HG03469 (cell line): ENCODE results near the gene CHKA.

Source experiments
- ATAC-seq: cut with Tn5 transposase; IDR thresholded peaks from one replicate; pipeline ENCODE4 v1.9.1; 2021; ENCODE audit warnings: mild to moderate bottlenecking, moderate library complexity, moderate number of reproducible peaks; ENCODE audit not compliant: unreplicated experiment

The CHKA gene

DNA sequence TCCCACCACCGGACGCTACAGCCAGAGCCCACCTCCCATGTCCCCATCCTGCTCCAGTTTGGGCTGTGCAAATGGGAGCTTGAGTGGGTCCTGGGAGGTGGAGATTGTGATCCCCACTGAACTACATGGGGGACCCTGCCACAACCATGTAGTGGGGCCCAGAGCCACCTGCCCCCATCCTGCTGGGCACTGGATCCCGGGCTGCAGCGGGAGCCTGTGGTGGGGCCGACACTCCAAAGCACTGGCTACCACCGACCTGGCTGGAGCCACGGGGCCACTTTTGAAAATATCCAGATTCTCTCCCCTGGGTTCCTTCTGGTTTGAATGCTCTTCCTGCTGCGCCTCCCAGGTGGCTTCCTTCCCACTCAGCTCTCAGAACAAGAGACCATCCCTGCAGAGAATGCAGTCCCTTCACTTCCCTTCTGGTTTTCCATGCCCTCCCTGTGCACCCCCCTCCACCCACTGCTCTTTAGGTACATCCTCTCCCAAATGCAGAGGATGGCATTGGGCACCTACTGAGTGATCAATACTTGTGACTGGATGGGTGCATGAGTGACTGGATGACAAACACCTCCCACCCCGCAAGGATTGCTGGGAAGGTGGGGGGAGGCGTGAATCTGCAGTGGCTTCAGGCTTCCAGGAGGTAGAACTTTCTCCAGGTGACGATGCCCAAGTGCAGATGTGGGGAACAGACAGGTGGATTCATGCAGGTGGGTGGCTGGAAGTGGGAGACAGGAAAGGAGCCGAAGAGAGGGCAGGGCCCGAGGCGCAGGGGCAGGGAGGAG is 116.4 kb downstream of the CHKA start:
- ATAC-seq, result no peak

DNA sequence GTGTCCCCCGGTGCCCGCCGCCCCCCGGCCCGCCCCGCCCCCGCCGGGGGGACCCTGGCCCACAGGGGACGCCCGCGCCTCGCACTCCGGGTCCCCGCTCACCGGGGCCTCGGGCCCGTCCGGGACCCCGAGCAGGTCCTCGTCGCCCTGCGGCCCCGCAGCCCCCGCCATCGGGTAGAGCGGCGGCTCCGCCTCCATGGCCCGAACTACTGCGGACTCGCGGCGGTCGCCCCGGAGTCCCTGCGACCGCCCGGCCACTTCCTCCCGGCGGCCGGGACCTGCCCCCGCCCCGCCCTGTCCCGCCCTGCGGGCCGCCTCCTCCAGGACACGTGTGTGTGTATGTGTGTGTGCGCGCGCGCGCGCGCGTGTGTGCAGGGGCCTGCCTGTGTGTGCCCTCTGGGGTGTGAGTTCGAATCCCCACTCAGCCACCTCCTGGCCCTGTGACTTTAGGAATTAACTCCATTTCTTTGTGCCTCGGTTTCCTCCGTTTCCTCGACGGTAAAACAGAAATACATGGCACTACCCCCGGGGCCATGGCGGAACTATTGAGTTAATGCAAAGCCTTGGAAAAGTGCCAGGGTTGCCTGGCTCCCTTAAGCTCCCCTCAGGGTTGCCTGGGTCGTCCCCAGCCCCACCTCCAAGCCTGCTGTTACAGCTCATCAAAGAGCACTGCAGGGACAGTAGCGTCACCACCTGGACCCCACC is 117.2 kb downstream of the CHKA start, which contains the start of gene UNC93B1:
TSS of gene UNC93B1 (minus strand) at position 252 of the 705 bp plus-strand sequence. CDS start at position 198, 54 bp downstream.
- ATAC-seq, result no peak

DNA sequence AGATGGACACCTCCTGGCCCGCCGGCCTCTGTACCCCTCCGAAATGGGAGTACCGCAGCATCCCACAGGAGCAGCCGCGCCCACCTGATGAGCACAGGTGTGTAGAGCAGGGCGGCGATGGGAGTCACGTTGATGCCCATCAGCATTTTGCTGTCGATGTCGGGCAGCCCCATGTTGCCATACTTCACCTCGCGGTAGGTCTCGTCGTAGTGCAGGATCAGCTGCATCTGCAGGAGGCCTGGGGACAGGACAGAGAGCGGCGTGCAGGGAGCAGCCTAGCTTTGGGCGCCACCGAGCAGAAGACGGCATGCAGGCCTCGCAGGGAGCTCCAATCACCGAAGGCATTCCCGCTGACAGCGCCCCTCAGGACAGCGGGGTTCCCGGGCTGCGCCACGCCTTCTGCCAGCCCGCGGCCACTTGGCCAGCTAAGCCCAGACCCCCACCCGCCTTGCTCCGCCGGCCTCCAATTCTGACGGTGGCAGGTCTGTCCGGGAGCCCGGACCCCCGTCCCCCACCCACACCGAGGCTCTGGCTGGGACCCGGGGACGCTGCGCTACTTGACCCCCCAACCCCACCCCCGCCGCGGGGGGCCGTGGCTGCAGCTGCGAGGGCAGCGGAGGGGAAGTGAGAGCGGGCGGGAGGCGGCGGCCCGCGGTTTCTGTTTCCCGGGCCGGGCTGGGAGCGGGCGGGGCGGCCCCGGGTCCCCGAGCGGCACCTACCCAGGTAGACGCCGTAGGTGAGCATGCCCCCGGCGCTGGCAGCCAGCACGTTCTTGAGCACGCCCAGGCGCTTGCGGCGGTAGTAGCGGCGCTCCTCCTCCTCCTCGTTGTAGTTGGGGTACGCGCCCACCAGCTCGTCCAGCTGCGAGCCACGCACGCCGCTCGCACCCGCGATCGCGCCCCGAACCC is 118.0 kb downstream of the CHKA start:
- no peak for ATAC-seq
